GM12892 (cell line): ENCODE measurements around the gene NF2.

Experiments
- POLR2A ChIP-seq: IDR thresholded peaks from 2 replicates; pipeline ENCODE4 v1.6.1; 2011; ENCODE audit warnings: low read depth, low read length, control low read depth
- TAF1 ChIP-seq: IDR thresholded peaks from 2 replicates; pipeline ENCODE4 v1.6.1; 2011; ENCODE audit warnings: low read depth, mild to moderate bottlenecking, control low read depth, low read length, borderline replicate concordance

DNA sequence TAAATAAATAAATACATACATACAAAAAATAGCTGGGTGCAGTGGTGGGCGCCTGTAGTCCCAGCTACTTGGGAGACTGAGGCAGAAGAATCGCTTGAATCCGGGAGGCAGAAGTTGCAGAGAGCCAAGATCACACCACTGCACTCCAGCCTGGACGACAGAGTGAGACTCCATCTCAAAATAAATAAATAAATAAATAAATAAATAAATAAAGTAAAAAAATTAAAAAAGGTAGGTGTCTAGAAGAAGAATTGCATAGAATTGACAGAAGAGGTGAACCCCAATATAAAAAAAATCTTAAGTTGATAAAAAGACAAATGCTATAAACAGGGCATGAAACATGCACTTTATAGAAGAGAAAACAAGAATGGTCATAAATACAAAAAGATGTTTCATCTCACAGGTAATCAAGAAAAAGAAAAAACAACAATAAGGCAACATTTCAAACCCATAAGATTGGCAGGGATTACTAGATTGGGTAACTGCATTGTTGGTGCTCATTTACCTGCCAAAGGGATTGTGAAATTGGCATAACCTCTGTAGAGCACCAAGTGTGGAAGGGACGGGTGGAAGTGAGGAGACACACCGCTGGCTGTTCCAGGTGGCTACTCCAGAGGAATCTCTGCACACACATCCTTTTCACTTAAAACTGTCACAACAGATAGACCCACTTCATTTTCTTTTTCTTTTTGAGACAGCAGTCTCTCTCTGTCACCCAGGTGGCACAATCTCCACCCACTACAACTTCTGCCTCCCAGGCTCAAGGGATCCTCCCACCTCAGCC lies 44.7 kb downstream of the NF2 start:
- TF ChIP-seq POLR2A (no peak), TAF1 (no peak)
